Measurements from ENCODE around the gene STK25. TPM values are rescaled to one million over a fixed set of nuclear protein-coding genes. Genes with fewer than 3 reads are reported as not detected.
"Not testable (repeated sequence)": the region's sequence is repeated elsewhere in the genome, so short reads cannot be mapped to it uniquely, and the experiment has no call there.

Gene STK25
- total RNA-seq, 1 donor from 2014 or later = 95.5 TPM

GRCh38 chr2:241467777-241468475 is 40.5 kb downstream of the STK25 start:
- no peak for DNase-seq (ENCODE audit: low spot score)

GRCh38 chr2:241466230-241466629 is 42.2 kb downstream of the STK25 start:
- DNase-seq (ENCODE audit: low spot score) = no peak

- DNase-seq (ENCODE audit: low spot score) = no peak
Observed at GRCh38 chr2:241465543-241465942, 42.8 kb downstream of the STK25 start.

- no peak for DNase-seq (ENCODE audit: low spot score)
Observed at GRCh38 chr2:241463276-241464135, 44.9 kb downstream of the STK25 start.

- DNase-seq (ENCODE audit: low spot score) = no peak
Observed at GRCh38 chr2:241461693-241462677, 46.4 kb downstream of the STK25 start.

- DNase-seq (ENCODE audit: low spot score) = no peak
Observed at GRCh38 chr2:241460631-241461030, 47.8 kb downstream of the STK25 start.

GRCh38 chr2:241459520-241459919 is 48.9 kb downstream of the STK25 start:
- no peak for DNase-seq (ENCODE audit: low spot score)

- DNase-seq (ENCODE audit: low spot score) = no peak
Observed at GRCh38 chr2:241458687-241459086, 49.7 kb downstream of the STK25 start.

GRCh38 chr2:241456546-241456945 is 51.8 kb downstream of the STK25 start:
- no peak for DNase-seq (ENCODE audit: low spot score)

GRCh38 chr2:241454837-241455485 is 53.4 kb downstream of the STK25 start:
- DNase-seq (ENCODE audit: low spot score) = no peak

- DNase-seq (ENCODE audit: low spot score) = not testable (repeated sequence)
Observed at GRCh38 chr2:241453919-241454318, 54.5 kb downstream of the STK25 start.

GRCh38 chr2:241451840-241452506 is 56.4 kb downstream of the STK25 start:
- no peak for DNase-seq (ENCODE audit: low spot score)

GRCh38 chr2:241450092-241450491 is 58.3 kb downstream of the STK25 start:
- not testable (repeated sequence) for DNase-seq (ENCODE audit: low spot score)

GRCh38 chr2:241445426-241445825 is 63.0 kb downstream of the STK25 start:
- DNase-seq (ENCODE audit: low spot score) = no peak

- no peak for DNase-seq (ENCODE audit: low spot score)
Observed at GRCh38 chr2:241443486-241444223, 64.7 kb downstream of the STK25 start.

All from mesenteric fat pad (tissue), 1 donor.